Upper lobe of left lung (tissue), 6 donors: ENCODE measurements around the gene C6orf141. TPM values are rescaled to one million over a fixed set of nuclear protein-coding genes. Genes with fewer than 3 reads are reported as not detected.

Experiments
- ATAC-seq, 2 donors: fragments of 200-7000 bp; cut with Tn5 transposase; one replicate each; pipeline ENCODE4 v1.9.1; 2022; ENCODE audit warnings: mild to moderate bottlenecking in 2 of 2, moderate library complexity in 2 of 2; ENCODE audit not compliant: low FRiP score in 2 of 2
- DNase-seq, 2 donors: peaks; one replicate each; pipeline ENCODE4 v3.0.0-alpha.2; 2019 to 2020
- H3K27ac ChIP-seq, 4 donors: fragments of 200-600 bp; sonication (generic); one replicate each; pipeline ENCODE4 v1.5.1; 2016 to 2019
- H3K27me3 ChIP-seq, 4 donors: fragments of 200-600 bp; sonication (generic); one replicate each; pipeline ENCODE4 v1.5.1; 2017 to 2019
- H3K36me3 ChIP-seq, 4 donors: fragments of 200-600 bp; sonication (generic); one replicate each; pipeline ENCODE4 v1.5.1; 2016 to 2019
- H3K4me1 ChIP-seq, 4 donors: fragments of 200-600 bp; sonication (generic); one replicate each; pipeline ENCODE4 v1.5.1; 2018 to 2019
- H3K4me3 ChIP-seq, 4 donors: fragments of 200-600 bp; sonication (generic); one replicate each; pipeline ENCODE4 v1.5.1; 2017 to 2019; ENCODE audit warnings: mild to moderate bottlenecking in 2 of 4, moderate library complexity in 1 of 4
- H3K9me3 ChIP-seq, 4 donors: fragments of 200-600 bp; sonication (generic); one replicate each; pipeline ENCODE4 v1.5.1; 2018 to 2019
- CTCF ChIP-seq, 6 experiments: fragments of 450-650 bp in 4 of 6; fragments of 200-600 bp in 2 of 6; sonication (generic) in 2 of 6; IDR thresholded peaks; one replicate each; pipeline ENCODE4 v1.5.1; 2016 to 2019; ENCODE audit warnings: antibody characterized with exemption in 6 of 6
- EP300 ChIP-seq, 4 donors: sonication (generic); formaldehyde crosslinking; IDR thresholded peaks; one replicate each; pipeline ENCODE4 v1.5.1; 2017; ENCODE audit warnings: antibody characterized with exemption in 4 of 4, control low read depth in 2 of 4
- POLR2A ChIP-seq, 4 donors: fragments of 450-650 bp; IDR thresholded peaks; one replicate each; pipeline ENCODE4 v1.5.1; 2016 to 2017; ENCODE audit warnings: antibody characterized with exemption in 4 of 4, mild to moderate bottlenecking in 2 of 4
- POLR2AphosphoS5 ChIP-seq, 2 donors: sonication (generic); formaldehyde crosslinking; IDR thresholded peaks; one replicate each; pipeline ENCODE4 v1.5.1; 2017; ENCODE audit warnings: antibody characterized with exemption in 2 of 2
- WGBS, 2 donors: methylation state at CpG; one replicate each; pipeline ENCODE4 v1.1.5; 2017 to 2018; 5-methylcytosine and 5-hydroxymethylcytosine counted together
- total RNA-seq, 6 donors: library from RNA; depleted of rRNA in 4 of 6; stranded (reverse); fragments of >200 nt in 4 of 6; gene quantifications; one replicate each; pipeline versions ENCODE4 v1.1.0 to v1.2.1, GENCODE V29; 2016 to 2021
- donor health status: DM: no; HTN: no; CAD: no; lungs with moderate emphysema.
- donor health status: DM: no; HTN: yes; CAD: no; lungs with severe emphysema.

C6orf141 gene
- total RNA-seq, 6 donors from 2014 or later, result 1.2 to 2.9 (median 1.8) TPM

GRCh38 chr6:49551078-49551865 is 804 bp downstream of the C6orf141 start:
- Histone ChIP-seq H3K9me3 (no peaks in the 10 kb centered on the region), H3K27ac (no peak overlapping the region), H3K36me3 (no peaks in the 10 kb centered on the region), H3K4me3 (peak overlapping the region in 3 of 4 donors; percentile 39 to 55 (median 48)), H3K27me3 (peaks cover 0 to 9% (median 0%) of the 10 kb centered on the region in 4 donors), H3K4me1 (peaks cover 10 to 20% (median 16%) of the 10 kb centered on the region in 4 donors)
- TF ChIP-seq CTCF (IDR thresholded peaks at IDR 0.05) (no peak), POLR2A (IDR thresholded peaks at IDR 0.05) (no peak), EP300 (IDR thresholded peaks at IDR 0.05) (no peak), POLR2AphosphoS5 (IDR thresholded peaks at IDR 0.05) (no peak)
- DNase-seq, result peak; percentile 23 to 65
- 3% methylated on average over 14 to 33 of the region's 38 CpGs for WGBS, 2 donors
- ATAC-seq, result peak; percentile 65 to 69

DNA sequence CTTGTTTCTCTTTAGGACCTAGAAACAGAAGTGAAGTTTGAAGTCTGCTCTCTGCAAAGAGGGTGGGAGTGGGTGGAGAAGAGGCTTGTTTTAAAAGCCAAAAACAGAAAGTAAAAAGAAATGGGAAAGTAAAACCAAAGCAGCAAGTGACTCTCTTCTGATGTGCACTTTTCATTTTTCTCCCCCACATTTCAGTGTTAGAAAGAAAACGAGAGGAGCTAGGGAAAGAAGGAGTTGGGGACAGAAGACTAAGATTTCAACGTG is 1.3 kb downstream of the C6orf141 start:
- TF ChIP-seq POLR2A (IDR thresholded peaks at IDR 0.05) (no peak), POLR2AphosphoS5 (IDR thresholded peaks at IDR 0.05) (no peak), EP300 (IDR thresholded peaks at IDR 0.05) (no peak), CTCF (IDR thresholded peaks at IDR 0.05) (no peak)
- Histone ChIP-seq H3K9me3 (no peaks in the 10 kb centered on the region), H3K4me3 (peak overlapping the region in 3 of 4 donors; percentile 39 to 55 (median 48)), H3K36me3 (no peaks in the 10 kb centered on the region), H3K27me3 (peaks cover 0 to 9% (median 0%) of the 10 kb centered on the region in 4 donors), H3K4me1 (peaks cover 10 to 21% (median 18%) of the 10 kb centered on the region in 4 donors), H3K27ac (no peak overlapping the region)
- 31% methylated on average over 2 of the region's 2 CpGs for WGBS, 2 donors
- ATAC-seq, result no peak
- DNase-seq, result no peak

GRCh38 chr6:49552596-49552995 is 2.1 kb downstream of the C6orf141 start:
- ATAC-seq, result no peak
- WGBS, 2 donors, result 93 to 100% methylated on average over 2 of the region's 2 CpGs
- DNase-seq, result no peak
- TF ChIP-seq POLR2A (IDR thresholded peaks at IDR 0.05) (no peak), POLR2AphosphoS5 (IDR thresholded peaks at IDR 0.05) (no peak), EP300 (IDR thresholded peaks at IDR 0.05) (no peak), CTCF (IDR thresholded peaks at IDR 0.05) (no peak)
- peaks cover 10 to 25% (median 18%) of the 10 kb centered on the region in 4 donors for H3K4me1 ChIP-seq
- H3K4me3 ChIP-seq, result no peak overlapping the region
- H3K36me3 ChIP-seq, result no peaks in the 10 kb centered on the region
- no peaks in the 10 kb centered on the region for H3K9me3 ChIP-seq
- peaks cover 0 to 9% (median 0%) of the 10 kb centered on the region in 4 donors for H3K27me3 ChIP-seq
- H3K27ac ChIP-seq, result no peak overlapping the region

DNA sequence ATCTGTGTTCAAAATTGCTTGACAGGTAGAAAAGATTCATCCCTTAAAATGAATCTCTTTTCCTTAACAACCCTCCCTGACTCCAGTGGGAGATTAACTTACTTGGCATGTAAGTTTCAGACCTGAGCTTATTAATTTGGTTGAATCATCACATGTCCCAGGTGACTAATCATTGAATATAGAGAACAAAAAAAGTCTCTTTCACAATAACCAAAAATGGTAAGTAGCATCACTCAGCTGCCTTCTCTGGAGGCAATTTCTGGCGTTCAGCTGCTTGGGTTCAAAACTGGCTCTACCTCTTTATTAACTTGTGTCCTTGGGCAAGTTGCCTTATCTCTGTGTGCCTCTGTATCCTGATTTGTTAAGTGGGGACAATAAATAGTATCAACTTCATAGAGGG is 2.9 kb downstream of the C6orf141 start:
- WGBS, 2 donors, result 56 to 75% methylated on average over 1 of the region's 1 CpG
- H3K27ac ChIP-seq, result no peak overlapping the region
- no peak for TF ChIP-seq POLR2AphosphoS5 (IDR thresholded peaks at IDR 0.05)
- no peak for TF ChIP-seq POLR2A (IDR thresholded peaks at IDR 0.05)
- TF ChIP-seq EP300 (IDR thresholded peaks at IDR 0.05), result no peak
- TF ChIP-seq CTCF (IDR thresholded peaks at IDR 0.05), result no peak
- peaks cover 0 to 9% (median 0%) of the 10 kb centered on the region in 4 donors for H3K27me3 ChIP-seq
- H3K9me3 ChIP-seq, result no peaks in the 10 kb centered on the region
- H3K4me3 ChIP-seq, result no peak overlapping the region
- H3K36me3 ChIP-seq, result no peaks in the 10 kb centered on the region
- peaks cover 10 to 25% (median 18%) of the 10 kb centered on the region in 4 donors for H3K4me1 ChIP-seq
- ATAC-seq (no peak), DNase-seq (no peak)

- H3K4me1 ChIP-seq, result peaks cover 6 to 13% (median 10%) of the 10 kb centered on the region in 4 donors
- no peak overlapping the region for H3K27ac ChIP-seq
- TF ChIP-seq CTCF (IDR thresholded peaks at IDR 0.05) (no peak), EP300 (IDR thresholded peaks at IDR 0.05) (no peak), POLR2AphosphoS5 (IDR thresholded peaks at IDR 0.05) (no peak), POLR2A (IDR thresholded peaks at IDR 0.05) (no peak)
- 69 to 71% methylated on average over 4 of the region's 4 CpGs for WGBS, 2 donors
- ATAC-seq (no peak), DNase-seq (no peak)
- no peaks in the 10 kb centered on the region for H3K9me3 ChIP-seq
- H3K36me3 ChIP-seq, result no peaks in the 10 kb centered on the region
- no peaks in the 10 kb centered on the region for H3K27me3 ChIP-seq
- no peak overlapping the region for H3K4me3 ChIP-seq
Measured at GRCh38 chr6:49555951-49556350, 5.5 kb downstream of the C6orf141 start.
